ENCODE measurements around the gene BRINP3. TPM values are rescaled to one million over a fixed set of nuclear protein-coding genes. Genes with fewer than 3 reads are reported as not detected.

Gene BRINP3
- total RNA-seq, 4 donors from 2014 or later = 3.5 to 34.1 (median 9.5) TPM

GRCh38 chr1:190226006-190226405, 251.7 kb downstream of the BRINP3 start:
- H3K4me1 ChIP-seq = no peaks in the 10 kb centered on the region
- intact Hi-C loops (cut with DNase I) = no loop called here
- DNase-seq (ENCODE audit: extremely low spot score) = no peak
- H3K27ac ChIP-seq (replicated peaks in 1 of 4) = no peak overlapping the region
- H3K36me3 ChIP-seq = no peaks in the 10 kb centered on the region
- WGBS = 65% methylated on average over 2 of the region's 2 CpGs
- H3K9me3 ChIP-seq = no peaks in the 10 kb centered on the region
- no peaks in the 10 kb centered on the region for H3K27me3 ChIP-seq
- TF ChIP-seq EP300 (IDR thresholded peaks at IDR 0.05) = no peak
- no peak for TF ChIP-seq CTCF (IDR thresholded peaks at IDR 0.05)
- no peak for TF ChIP-seq POLR2A (IDR thresholded peaks at IDR 0.05; ENCODE audit: low read depth)
- no peak for TF ChIP-seq POLR2AphosphoS5 (IDR thresholded peaks at IDR 0.05)
- H3K4me3 ChIP-seq = no peak overlapping the region

- 88% methylated on average over 3 of the region's 3 CpGs for WGBS
- no peaks in the 10 kb centered on the region for H3K9me3 ChIP-seq
- no peak overlapping the region for H3K4me3 ChIP-seq
- no peak for DNase-seq (ENCODE audit: extremely low spot score)
- intact Hi-C loops (cut with DNase I) = no loop called here
- no peaks in the 10 kb centered on the region for H3K27me3 ChIP-seq
- TF ChIP-seq EP300 (IDR thresholded peaks at IDR 0.05) (no peak), CTCF (IDR thresholded peaks at IDR 0.05) (no peak), POLR2A (IDR thresholded peaks at IDR 0.05; ENCODE audit: low read depth) (no peak), POLR2AphosphoS5 (IDR thresholded peaks at IDR 0.05) (no peak)
- H3K27ac ChIP-seq (replicated peaks in 1 of 4) = no peak overlapping the region
- no peaks in the 10 kb centered on the region for H3K4me1 ChIP-seq
- H3K36me3 ChIP-seq = no peaks in the 10 kb centered on the region
Measured at GRCh38 chr1:190212450-190212849, 265.2 kb downstream of the BRINP3 start.

GRCh38 chr1:190207733-190208132, 269.9 kb downstream of the BRINP3 start:
- Histone ChIP-seq H3K27me3 (no peaks in the 10 kb centered on the region), H3K4me3 (no peak overlapping the region), H3K4me1 (peaks cover 0 to 11% (median 0%) of the 10 kb centered on the region in 4 donors), H3K27ac (replicated peaks in 1 of 4) (no peak overlapping the region), H3K36me3 (no peaks in the 10 kb centered on the region), H3K9me3 (no peaks in the 10 kb centered on the region)
- DNase-seq (ENCODE audit: extremely low spot score) = no peak
- WGBS = 91% methylated on average over 4 of the region's 4 CpGs
- TF ChIP-seq POLR2AphosphoS5 (IDR thresholded peaks at IDR 0.05) (no peak), POLR2A (IDR thresholded peaks at IDR 0.05; ENCODE audit: low read depth) (no peak), EP300 (IDR thresholded peaks at IDR 0.05) (no peak), CTCF (IDR thresholded peaks at IDR 0.05) (no peak)
- intact Hi-C loops (cut with DNase I) = no loop called here

GRCh38 chr1:190205713-190206112, 272.0 kb downstream of the BRINP3 start:
- H3K9me3 ChIP-seq = no peaks in the 10 kb centered on the region
- intact Hi-C loops (cut with DNase I) = no loop called here
- 35% methylated on average over 2 of the region's 2 CpGs for WGBS
- H3K27ac ChIP-seq (replicated peaks in 1 of 4) = no peak overlapping the region
- no peak overlapping the region for H3K4me3 ChIP-seq
- TF ChIP-seq CTCF (IDR thresholded peaks at IDR 0.05) (no peak), POLR2A (IDR thresholded peaks at IDR 0.05; ENCODE audit: low read depth) (no peak), POLR2AphosphoS5 (IDR thresholded peaks at IDR 0.05) (no peak), EP300 (IDR thresholded peaks at IDR 0.05) (no peak)
- peaks cover 0 to 11% (median 0%) of the 10 kb centered on the region in 4 donors for H3K4me1 ChIP-seq
- H3K36me3 ChIP-seq = no peaks in the 10 kb centered on the region
- DNase-seq (ENCODE audit: extremely low spot score) = no peak
- H3K27me3 ChIP-seq = no peaks in the 10 kb centered on the region

- Histone ChIP-seq H3K27ac (replicated peaks in 1 of 4) (no peak overlapping the region), H3K4me3 (no peak overlapping the region), H3K36me3 (no peaks in the 10 kb centered on the region), H3K27me3 (no peaks in the 10 kb centered on the region), H3K9me3 (no peaks in the 10 kb centered on the region), H3K4me1 (no peaks in the 10 kb centered on the region)
- DNase-seq (ENCODE audit: extremely low spot score) = no peak
- TF ChIP-seq POLR2A (IDR thresholded peaks at IDR 0.05; ENCODE audit: low read depth) (no peak), POLR2AphosphoS5 (IDR thresholded peaks at IDR 0.05) (no peak), EP300 (IDR thresholded peaks at IDR 0.05) (no peak), CTCF (IDR thresholded peaks at IDR 0.05) (no peak)
- intact Hi-C loops (cut with DNase I) = no loop called here
Measured at GRCh38 chr1:190196020-190196419, 281.6 kb downstream of the BRINP3 start.

Data from esophagus muscularis mucosa (tissue), 4 donors.